Thoracic aorta (tissue), 2 donors: Measurements from ENCODE around the gene CTF1. TPM values are rescaled to one million over a fixed set of nuclear protein-coding genes. Genes with fewer than 3 reads are reported as not detected.

Experiments
- ATAC-seq: fragments of 150-250 bp; one replicate; pipeline ENCODE4 v1.8.0; 2017; ENCODE audit warnings: low read depth; ENCODE audit not compliant: insufficient number of reproducible peaks, low FRiP score
- DNase-seq: peaks from one replicate; pipeline ENCODE4 v3.0.0-alpha.2; 2020; ENCODE audit warnings: low spot score
- H3K27ac ChIP-seq, 2 donors: fragments of 200-600 bp; sonication (generic); 1 replicate in 1 of 2; 2 replicates in 1 of 2; pipeline ENCODE4 v1.5.1; 2016; ENCODE audit warnings: mild to moderate bottlenecking in 2 of 2, moderate library complexity in 2 of 2
- H3K27me3 ChIP-seq: fragments of 200-600 bp; sonication (generic); replicated peaks from 2 replicates; pipeline ENCODE4 v1.6.0; 2016; ENCODE audit warnings: mild to moderate bottlenecking; ENCODE audit not compliant: insufficient read depth
- H3K36me3 ChIP-seq: fragments of 200-600 bp; sonication (generic); one replicate; pipeline ENCODE4 v1.5.1; 2016
- H3K4me1 ChIP-seq, 2 donors: fragments of 200-600 bp; sonication (generic); 1 replicate in 1 of 2; 2 replicates in 1 of 2; pipeline versions ENCODE4 v1.5.1 to v1.6.0; 2016; ENCODE audit warnings: low read depth in 2 of 2, mild to moderate bottlenecking in 1 of 2; ENCODE audit not compliant: control insufficient read depth in 1 of 2
- H3K4me3 ChIP-seq: fragments of 200-600 bp; sonication (generic); 2 replicates; pipeline ENCODE4 v1.5.1; 2016; ENCODE audit warnings: mild to moderate bottlenecking
- H3K9me3 ChIP-seq: fragments of 200-600 bp; sonication (generic); 2 replicates; pipeline ENCODE4 v1.5.1; 2016
- total RNA-seq, 2 donors: library from RNA; depleted of rRNA; stranded (reverse); fragments of >200 nt; gene quantifications; one replicate each; pipeline versions ENCODE4 v1.1.0 to v1.2.3, GENCODE V29; 2016
- TF ChIP-seq, protein P1 (sequence below): fragments of 200-600 bp; sonication (generic); IDR thresholded peaks from one replicate; pipeline ENCODE4 v1.5.1; 2019; ENCODE audit warnings: antibody characterized with exemption

CTF1 gene
- total RNA-seq, 2 donors from 2014 or later = 3.8 TPM

DNA sequence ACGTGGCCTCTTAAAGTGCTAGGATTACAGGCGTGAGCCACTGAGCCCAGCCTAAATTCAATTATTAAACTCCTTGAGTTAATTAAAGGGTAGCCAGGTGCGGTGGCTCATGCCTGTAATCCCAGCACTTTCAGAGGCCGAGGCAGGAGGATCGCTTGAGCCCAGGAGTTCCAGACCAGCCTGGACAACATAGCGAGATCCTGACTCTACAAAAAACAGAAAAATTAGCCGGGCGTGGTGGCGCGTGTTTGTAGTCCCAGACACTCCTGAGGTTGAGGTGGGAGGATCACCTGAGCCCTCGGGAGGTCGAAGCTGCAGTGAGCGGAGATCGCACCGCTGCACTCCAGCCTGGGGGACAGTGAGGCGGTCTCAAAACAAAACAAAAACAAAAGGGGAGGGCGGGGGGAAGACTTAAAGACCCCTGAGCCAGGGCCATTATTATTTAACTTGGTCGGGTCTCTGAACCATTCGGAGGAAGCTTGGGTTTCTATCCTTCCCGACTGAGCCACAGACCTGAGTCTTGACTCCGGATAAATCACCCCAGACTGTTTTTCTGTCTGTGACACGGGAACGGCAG lies 22.1 kb upstream of the CTF1 start:
- H3K4me3 ChIP-seq = peak overlapping the region; percentile 98
- no peaks in the 10 kb centered on the region for H3K27me3 ChIP-seq
- H3K9me3 ChIP-seq = no peaks in the 10 kb centered on the region
- ATAC-seq (no peak), DNase-seq (no peak)
- H3K36me3 ChIP-seq = no peaks in the 10 kb centered on the region
- H3K27ac ChIP-seq = peak overlapping the region; percentile 84 to 93
- H3K4me1 ChIP-seq = peaks cover 17 to 22% of the 10 kb centered on the region in 2 donors
- TF ChIP-seq, protein P1, sequence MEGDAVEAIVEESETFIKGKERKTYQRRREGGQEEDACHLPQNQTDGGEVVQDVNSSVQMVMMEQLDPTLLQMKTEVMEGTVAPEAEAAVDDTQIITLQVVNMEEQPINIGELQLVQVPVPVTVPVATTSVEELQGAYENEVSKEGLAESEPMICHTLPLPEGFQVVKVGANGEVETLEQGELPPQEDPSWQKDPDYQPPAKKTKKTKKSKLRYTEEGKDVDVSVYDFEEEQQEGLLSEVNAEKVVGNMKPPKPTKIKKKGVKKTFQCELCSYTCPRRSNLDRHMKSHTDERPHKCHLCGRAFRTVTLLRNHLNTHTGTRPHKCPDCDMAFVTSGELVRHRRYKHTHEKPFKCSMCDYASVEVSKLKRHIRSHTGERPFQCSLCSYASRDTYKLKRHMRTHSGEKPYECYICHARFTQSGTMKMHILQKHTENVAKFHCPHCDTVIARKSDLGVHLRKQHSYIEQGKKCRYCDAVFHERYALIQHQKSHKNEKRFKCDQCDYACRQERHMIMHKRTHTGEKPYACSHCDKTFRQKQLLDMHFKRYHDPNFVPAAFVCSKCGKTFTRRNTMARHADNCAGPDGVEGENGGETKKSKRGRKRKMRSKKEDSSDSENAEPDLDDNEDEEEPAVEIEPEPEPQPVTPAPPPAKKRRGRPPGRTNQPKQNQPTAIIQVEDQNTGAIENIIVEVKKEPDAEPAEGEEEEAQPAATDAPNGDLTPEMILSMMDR = no peak

DNA sequence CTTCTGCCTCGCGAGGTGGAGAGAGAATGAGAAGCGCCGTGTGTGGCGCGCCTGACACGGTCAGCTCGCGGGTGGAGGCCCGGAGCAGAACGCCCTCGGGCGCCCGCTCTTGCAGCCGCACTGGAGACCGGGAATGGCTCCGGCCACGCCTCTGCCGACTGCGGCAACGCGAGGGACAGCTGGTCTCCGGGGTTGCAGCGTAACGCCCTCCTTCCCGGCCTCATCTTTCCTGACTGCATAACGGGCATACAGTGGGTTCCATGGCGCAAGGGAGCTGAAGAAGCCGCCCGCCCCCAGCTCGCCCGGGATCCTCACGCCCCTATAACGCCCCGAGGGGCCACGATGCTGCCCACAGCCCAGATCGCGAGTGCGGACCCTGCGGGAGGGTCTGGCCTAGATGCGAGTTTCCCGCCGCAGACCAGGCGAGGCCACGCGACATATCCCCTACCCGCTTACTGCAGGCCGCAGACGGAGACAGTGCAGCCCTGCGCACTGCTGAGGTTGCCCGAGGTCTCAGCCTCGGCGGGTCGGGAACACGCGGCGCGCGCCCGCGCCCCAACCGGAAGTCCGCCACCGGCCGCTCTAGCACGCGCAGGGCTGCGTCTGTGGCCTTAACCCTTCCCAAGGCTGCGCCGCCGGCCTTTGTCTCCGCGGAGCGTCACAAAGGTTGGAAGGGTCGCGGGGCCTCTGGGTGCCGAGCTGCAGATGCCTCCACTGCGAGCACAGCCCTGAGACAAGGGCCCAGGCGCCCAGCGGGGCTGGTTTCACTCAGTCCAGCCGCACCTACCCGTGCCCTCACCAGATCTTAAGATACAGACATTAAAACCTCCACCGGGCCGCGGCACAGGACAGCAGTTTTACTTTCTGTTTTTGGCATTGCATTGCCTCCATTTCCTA lies 21.3 kb upstream of the CTF1 start:
- TF ChIP-seq, protein P1 = no peak
- peak overlapping the region; percentile 98 for H3K4me3 ChIP-seq
- H3K36me3 ChIP-seq = peaks cover 4% of the 10 kb centered on the region
- peaks cover 17 to 22% of the 10 kb centered on the region in 2 donors for H3K4me1 ChIP-seq
- DNase-seq (no peak), ATAC-seq (peak; percentile 83)
- no peaks in the 10 kb centered on the region for H3K9me3 ChIP-seq
- H3K27ac ChIP-seq = peak overlapping the region; percentile 84 to 93
- H3K27me3 ChIP-seq = no peaks in the 10 kb centered on the region

DNA sequence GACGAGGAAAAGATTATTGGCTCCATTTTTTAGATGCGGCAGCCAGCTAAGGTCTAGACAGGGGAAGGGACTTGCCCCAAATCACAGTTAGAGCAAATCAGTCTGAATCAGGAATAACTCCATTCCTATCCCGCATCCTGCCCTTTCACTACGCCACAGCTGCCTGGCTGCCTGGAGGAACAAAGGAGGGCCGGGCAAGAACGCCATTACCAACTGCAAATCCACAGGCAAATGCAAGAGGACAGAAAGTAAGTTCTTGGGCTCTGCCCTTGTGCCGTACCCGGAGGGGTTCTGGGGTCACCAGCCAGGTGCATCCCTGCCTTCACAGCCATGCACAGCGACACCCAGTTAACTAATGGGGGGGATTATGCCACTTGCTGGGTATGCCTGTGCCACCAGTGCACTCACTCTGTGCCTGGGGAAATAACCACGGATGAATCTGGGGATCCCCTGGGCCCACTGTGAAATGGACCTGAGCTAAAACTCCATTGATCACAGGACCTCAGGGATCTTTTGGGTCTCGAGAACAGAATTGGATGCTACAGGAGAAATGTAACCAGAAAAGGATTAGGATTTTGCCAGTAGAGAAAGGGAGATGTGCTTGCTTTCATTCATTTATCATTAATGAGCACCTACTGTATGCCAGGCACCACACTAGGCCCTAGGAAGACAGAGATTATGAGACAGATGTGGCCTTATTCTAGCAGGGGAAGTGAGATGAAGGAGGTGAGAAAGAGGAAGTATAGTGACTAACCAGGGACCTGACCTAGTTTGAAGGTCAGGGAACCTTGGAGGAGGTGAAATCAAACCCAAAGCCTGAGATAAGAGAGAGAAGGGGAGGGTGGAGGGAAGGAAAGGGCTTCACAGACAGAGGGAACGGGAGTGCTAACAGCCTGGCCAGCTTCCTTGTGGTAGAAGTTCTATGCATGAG lies 20.3 kb upstream of the CTF1 start:
- ATAC-seq = no peak
- H3K27ac ChIP-seq = peak overlapping the region; percentile 84 to 93
- H3K4me3 ChIP-seq = peak overlapping the region; percentile 98

DNA sequence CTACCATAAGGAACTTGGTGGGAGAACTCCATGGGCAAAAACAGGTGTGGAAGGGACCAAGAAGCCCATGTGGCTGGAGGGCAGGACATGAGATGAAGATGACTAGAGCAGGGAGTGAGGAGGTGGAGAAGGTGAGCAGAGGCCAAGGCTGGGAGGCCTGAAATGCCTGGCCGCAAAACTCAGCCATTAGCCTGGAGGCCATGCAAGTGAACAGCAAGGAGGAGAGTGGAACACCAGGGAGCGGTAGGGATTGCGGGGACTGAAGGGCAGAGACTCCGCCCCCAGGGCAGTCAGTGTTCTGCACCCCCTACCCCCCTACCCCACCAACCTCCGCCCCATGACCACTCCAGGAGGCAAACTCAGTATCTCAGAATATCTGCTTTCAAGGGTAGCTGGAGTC lies 19.5 kb upstream of the CTF1 start:
- Histone ChIP-seq H3K4me1 (peaks cover 17 to 22% of the 10 kb centered on the region in 2 donors), H3K4me3 (peak overlapping the region; percentile 98), H3K9me3 (no peaks in the 10 kb centered on the region), H3K27me3 (no peaks in the 10 kb centered on the region), H3K27ac (peak overlapping the region; percentile 84 to 93), H3K36me3 (peaks cover 5% of the 10 kb centered on the region)
- DNase-seq (no peak), ATAC-seq (no peak)
- TF ChIP-seq, protein P1 = no peak

More for the DNA sequence above, 20.3 kb upstream of the CTF1 start:
- Histone ChIP-seq H3K27me3 (no peaks in the 10 kb centered on the region), H3K36me3 (peaks cover 5% of the 10 kb centered on the region), H3K4me1 (peaks cover 17 to 22% of the 10 kb centered on the region in 2 donors), H3K9me3 (no peaks in the 10 kb centered on the region)
- TF ChIP-seq, protein P1 = no peak
- DNase-seq = no peak
